Activated naive CD8-positive, alpha-beta T cell treated with anti-CD3 and anti-CD28 coated beads for 36 hours (primary cell): ENCODE measurements around the gene LIME1. TPM values are rescaled to one million over a fixed set of nuclear protein-coding genes. Genes with fewer than 3 reads are reported as not detected.
A peak's percentile ranks its signal among the peaks of the same experiment; 100 is the strongest.

ENCODE experiments used
- DNase-seq: peaks from one replicate; pipeline ENCODE4 v3.0.0; 2021
- H3K27ac Mint-ChIP-seq: one replicate; pipeline ENCODE4 v1.8.0; 2022; ENCODE audit warnings: mild to moderate bottlenecking, moderate library complexity, mixed read lengths
- H3K27me3 Mint-ChIP-seq: one replicate; pipeline ENCODE4 v1.8.0; 2022; ENCODE audit warnings: mild to moderate bottlenecking, mixed read lengths
- H3K36me3 Mint-ChIP-seq: one replicate; pipeline ENCODE4 v1.8.0; 2021; ENCODE audit warnings: mild to moderate bottlenecking, mixed read lengths
- H3K4me1 Mint-ChIP-seq: one replicate; pipeline ENCODE4 v1.8.0; 2021; ENCODE audit warnings: mixed read lengths
- H3K4me3 Mint-ChIP-seq: one replicate; pipeline ENCODE4 v1.8.0; 2022; ENCODE audit warnings: mild to moderate bottlenecking, moderate library complexity, mixed read lengths
- H3K9me3 Mint-ChIP-seq: one replicate; pipeline ENCODE4 v1.8.0; 2022; ENCODE audit warnings: mixed read lengths
- total RNA-seq, 2 experiments: library from RNA; stranded (reverse); gene quantifications; one replicate each; pipeline ENCODE4 v1.2.3, GENCODE V29; 2021

Gene LIME1
- total RNA-seq, 2 experiments from 2014 or later = 9.3 to 12.2 TPM

GRCh38 chr20:63694584-63695423 lies 41.7 kb upstream of the LIME1 start:
- Mint-ChIP-seq H3K4me1 (peaks cover 13% of the 10 kb centered on the region), H3K27me3 (peaks cover 3% of the 10 kb centered on the region), H3K36me3 (peaks cover 9% of the 10 kb centered on the region), H3K27ac (peak overlapping the region; percentile 77), H3K4me3 (no peak overlapping the region), H3K9me3 (no peaks in the 10 kb centered on the region)
- no peak for DNase-seq

- peaks cover 9% of the 10 kb centered on the region for H3K36me3 Mint-ChIP-seq
- H3K4me3 Mint-ChIP-seq = no peak overlapping the region
- no peaks in the 10 kb centered on the region for H3K9me3 Mint-ChIP-seq
- H3K27me3 Mint-ChIP-seq = peaks cover 3% of the 10 kb centered on the region
- H3K4me1 Mint-ChIP-seq = peaks cover 13% of the 10 kb centered on the region
- H3K27ac Mint-ChIP-seq = peak overlapping the region; percentile 60
- no peak for DNase-seq
These were observed 40.8 kb upstream of the LIME1 start for GRCh38 chr20:63695424-63696305.

GRCh38 chr20:63696306-63696627 lies 40.2 kb upstream of the LIME1 start:
- peaks cover 9% of the 10 kb centered on the region for H3K36me3 Mint-ChIP-seq
- peaks cover 13% of the 10 kb centered on the region for H3K4me1 Mint-ChIP-seq
- peaks cover 3% of the 10 kb centered on the region for H3K27me3 Mint-ChIP-seq
- no peak overlapping the region for H3K4me3 Mint-ChIP-seq
- no peaks in the 10 kb centered on the region for H3K9me3 Mint-ChIP-seq
- peak overlapping the region; percentile 60 for H3K27ac Mint-ChIP-seq
- DNase-seq = peak; percentile 42

GRCh38 chr20:63696628-63697356 lies 39.7 kb upstream of the LIME1 start, which contains the start of gene TNFRSF6B:
TSS of gene TNFRSF6B (plus strand) at chr20:63696652. CDS start at chr20:63696768, 116 bp downstream.
- no peaks in the 10 kb centered on the region for H3K9me3 Mint-ChIP-seq
- H3K4me1 Mint-ChIP-seq = peaks cover 14% of the 10 kb centered on the region
- no peak within 1 kb of the TSS for H3K4me3 Mint-ChIP-seq
- peaks cover 3% of the 10 kb centered on the region for H3K27me3 Mint-ChIP-seq
- H3K36me3 Mint-ChIP-seq = peaks cover 9% of the 10 kb centered on the region
- H3K27ac Mint-ChIP-seq = peak within 1 kb of the TSS; percentile 60
- no peak for DNase-seq

- H3K27me3 Mint-ChIP-seq = peaks cover 3% of the 10 kb centered on the region
- no peak overlapping the region for H3K27ac Mint-ChIP-seq
- no peak for DNase-seq
- peaks cover 14% of the 10 kb centered on the region for H3K4me1 Mint-ChIP-seq
- H3K4me3 Mint-ChIP-seq = no peak overlapping the region
- H3K9me3 Mint-ChIP-seq = no peaks in the 10 kb centered on the region
- H3K36me3 Mint-ChIP-seq = peaks cover 8% of the 10 kb centered on the region
These were observed 39.1 kb upstream of the LIME1 start for GRCh38 chr20:63697357-63697867.

GRCh38 chr20:63697868-63698545 lies 38.5 kb upstream of the LIME1 start:
- DNase-seq = no peak
- H3K27ac Mint-ChIP-seq = no peak overlapping the region

GRCh38 chr20:63698739-63699465 lies 37.6 kb upstream of the LIME1 start:
- peak overlapping the region; percentile 63 for H3K27ac Mint-ChIP-seq
- H3K9me3 Mint-ChIP-seq = no peaks in the 10 kb centered on the region
- peaks cover 11% of the 10 kb centered on the region for H3K4me1 Mint-ChIP-seq
- H3K36me3 Mint-ChIP-seq = peaks cover 2% of the 10 kb centered on the region
- no peak overlapping the region for H3K4me3 Mint-ChIP-seq
- DNase-seq = peak; percentile 57
- H3K27me3 Mint-ChIP-seq = no peaks in the 10 kb centered on the region

More at GRCh38 chr20:63697868-63698545, 38.5 kb upstream of the LIME1 start:
- Mint-ChIP-seq H3K4me3 (no peak overlapping the region), H3K36me3 (peaks cover 5% of the 10 kb centered on the region), H3K4me1 (peaks cover 14% of the 10 kb centered on the region), H3K9me3 (no peaks in the 10 kb centered on the region), H3K27me3 (peaks cover 3% of the 10 kb centered on the region)

- peak overlapping the region; percentile 63 for H3K27ac Mint-ChIP-seq
- no peak overlapping the region for H3K4me3 Mint-ChIP-seq
- H3K36me3 Mint-ChIP-seq = no peaks in the 10 kb centered on the region
- no peak for DNase-seq
- no peaks in the 10 kb centered on the region for H3K9me3 Mint-ChIP-seq
- no peaks in the 10 kb centered on the region for H3K27me3 Mint-ChIP-seq
- H3K4me1 Mint-ChIP-seq = peaks cover 11% of the 10 kb centered on the region
These were observed 36.8 kb upstream of the LIME1 start for GRCh38 chr20:63699466-63700198.

- no peak for DNase-seq
- Mint-ChIP-seq H3K4me3 (no peak overlapping the region), H3K9me3 (no peaks in the 10 kb centered on the region), H3K36me3 (peaks cover 4% of the 10 kb centered on the region), H3K4me1 (peaks cover 11% of the 10 kb centered on the region), H3K27ac (peak overlapping the region; percentile 25), H3K27me3 (no peaks in the 10 kb centered on the region)
These were observed 36.0 kb upstream of the LIME1 start for GRCh38 chr20:63700199-63701050.

- Mint-ChIP-seq H3K27ac (no peak overlapping the region), H3K4me1 (peaks cover 16% of the 10 kb centered on the region), H3K4me3 (no peak overlapping the region), H3K9me3 (no peaks in the 10 kb centered on the region), H3K27me3 (no peaks in the 10 kb centered on the region), H3K36me3 (peaks cover 9% of the 10 kb centered on the region)
- no peak for DNase-seq
These were observed 35.5 kb upstream of the LIME1 start for GRCh38 chr20:63701051-63701328.

GRCh38 chr20:63701329-63702035 lies 35.0 kb upstream of the LIME1 start:
- Mint-ChIP-seq H3K27me3 (no peaks in the 10 kb centered on the region), H3K4me1 (peaks cover 17% of the 10 kb centered on the region), H3K36me3 (peaks cover 12% of the 10 kb centered on the region), H3K27ac (no peak overlapping the region), H3K4me3 (no peak overlapping the region), H3K9me3 (no peaks in the 10 kb centered on the region)
- DNase-seq = no peak

GRCh38 chr20:63702036-63702665 lies 34.3 kb upstream of the LIME1 start:
- H3K9me3 Mint-ChIP-seq = no peaks in the 10 kb centered on the region
- peaks cover 20% of the 10 kb centered on the region for H3K4me1 Mint-ChIP-seq
- H3K36me3 Mint-ChIP-seq = peaks cover 16% of the 10 kb centered on the region
- H3K4me3 Mint-ChIP-seq = no peak overlapping the region
- DNase-seq = no peak
- H3K27me3 Mint-ChIP-seq = no peaks in the 10 kb centered on the region
- no peak overlapping the region for H3K27ac Mint-ChIP-seq
